Fibroblast of skin of right biceps (primary cell): ENCODE measurements around the gene ACBD6.

Source experiments
- DNase-seq: peaks from one replicate; pipeline ENCODE4 v3.0.0-alpha.2; 2013

The ACBD6 gene

GRCh38 chr1:180366371-180367068 is 135.9 kb downstream of the ACBD6 start:
- peak; percentile 39 for DNase-seq

DNA sequence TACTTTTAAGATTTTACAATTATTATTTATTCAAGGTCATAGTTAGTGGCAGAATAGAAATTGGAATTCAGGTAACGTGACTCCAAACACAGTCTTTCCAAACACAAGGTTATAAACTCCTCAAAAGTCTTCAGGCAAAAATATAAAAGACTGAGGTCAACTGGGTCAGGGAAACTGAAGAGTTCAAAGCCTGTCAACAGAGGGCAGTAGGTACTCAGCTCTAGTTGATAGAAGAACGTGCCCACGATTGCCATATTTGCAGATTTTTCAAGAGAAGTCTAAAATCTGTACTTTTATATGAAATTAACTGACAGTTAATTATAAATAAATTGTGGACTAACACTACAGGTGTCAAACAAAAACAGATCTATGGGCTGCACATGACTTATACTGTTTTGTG is 137.3 kb downstream of the ACBD6 start:
- no peak for DNase-seq

GRCh38 chr1:180363246-180363995 is 139.0 kb downstream of the ACBD6 start:
- DNase-seq = no peak

DNA sequence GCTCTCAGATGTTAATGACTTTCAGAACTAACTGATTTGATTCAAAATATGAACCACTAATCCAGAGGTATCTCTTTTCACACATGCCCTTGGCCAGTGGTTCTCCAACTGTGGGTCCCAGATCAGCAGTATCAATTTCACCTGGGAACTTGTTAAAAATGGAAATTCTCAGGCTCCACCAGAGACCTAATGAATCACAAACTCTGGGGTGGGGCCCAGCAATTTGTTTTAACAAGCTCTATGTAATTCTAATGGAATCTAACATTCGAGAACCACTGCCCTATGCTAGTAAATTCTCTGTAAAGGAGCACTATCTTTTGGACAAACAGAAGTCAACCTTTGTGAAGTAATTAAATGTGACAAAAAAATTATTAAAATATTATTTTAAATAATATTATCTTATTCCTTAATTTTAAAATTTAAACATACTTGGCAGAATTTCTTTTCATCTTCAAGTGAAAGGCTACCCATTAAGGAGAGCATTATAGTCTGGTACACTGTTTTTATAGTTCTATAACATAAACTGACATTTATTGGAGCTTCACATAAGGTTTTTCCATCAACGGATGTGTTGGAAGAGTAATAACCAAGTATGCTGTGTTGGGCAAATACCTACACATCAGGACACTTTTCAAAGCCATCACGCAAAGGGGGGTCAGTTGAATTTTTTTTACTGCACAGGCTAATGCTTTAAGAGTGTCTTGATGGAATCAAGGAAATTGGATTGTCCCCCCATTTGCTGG is 141.9 kb downstream of the ACBD6 start:
- DNase-seq = peak; percentile 42

DNA sequence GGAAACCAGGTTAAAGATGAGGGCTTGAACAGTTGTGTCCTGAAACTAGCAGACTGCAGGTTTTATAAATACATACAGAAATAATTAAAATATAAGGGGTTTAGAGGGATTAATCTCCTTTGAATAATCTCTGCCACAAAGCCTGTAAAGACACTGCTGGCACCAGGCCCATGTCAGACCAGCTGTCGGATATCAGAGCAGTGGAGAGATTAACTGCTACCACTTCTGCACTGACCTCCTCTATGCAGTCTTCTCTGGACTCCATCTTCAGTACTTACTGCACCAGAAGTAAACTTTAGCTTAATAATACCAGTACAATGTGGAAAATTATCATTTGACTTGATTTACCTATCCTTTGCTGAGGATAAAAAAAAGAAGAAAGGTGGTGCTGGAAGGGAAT is 143.7 kb downstream of the ACBD6 start:
- no peak for DNase-seq

- no peak for DNase-seq
Observed at GRCh38 chr1:180353945-180354344, 148.4 kb downstream of the ACBD6 start.

- no peak for DNase-seq
Observed at GRCh38 chr1:180352588-180352987, 149.8 kb downstream of the ACBD6 start.

DNA sequence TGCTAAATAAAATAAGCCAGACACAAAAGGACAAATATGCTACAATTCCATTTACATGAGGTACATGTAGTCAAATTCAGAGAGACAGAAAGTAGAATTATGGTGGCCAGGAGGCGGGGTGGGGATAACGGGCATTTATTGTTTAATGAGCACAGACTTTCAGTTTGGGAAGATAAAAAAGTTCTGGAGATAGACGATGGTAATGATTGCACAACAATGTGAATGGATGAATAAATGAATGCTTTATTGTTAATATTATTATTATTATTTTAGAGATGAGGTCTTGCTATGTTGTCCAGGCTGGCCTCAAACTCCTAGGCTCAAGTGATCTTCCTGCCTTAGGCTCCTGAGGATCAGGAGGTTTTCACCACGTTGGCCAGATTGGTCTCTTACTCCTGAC is 150.4 kb downstream of the ACBD6 start:
- DNase-seq = no peak

DNA sequence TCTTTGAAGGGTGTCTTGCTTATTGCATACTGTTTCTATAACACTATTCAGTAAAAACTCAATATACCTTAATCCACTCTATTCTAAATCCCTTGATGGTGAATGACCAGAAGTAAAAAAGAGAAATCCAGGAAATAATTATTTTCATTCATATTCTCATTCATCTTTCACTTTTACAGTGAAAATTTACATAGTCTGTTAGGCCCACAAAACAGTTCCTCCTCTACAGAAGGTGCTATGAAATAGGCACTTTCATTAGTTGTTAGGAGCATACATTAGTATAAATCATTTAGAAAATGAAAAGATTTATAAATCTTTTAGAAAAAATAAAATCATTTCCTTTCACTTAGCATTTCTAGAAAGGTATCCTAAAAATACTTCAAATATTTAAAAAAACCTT is 157.2 kb downstream of the ACBD6 start:
- DNase-seq = no peak

GRCh38 chr1:180343921-180344769 is 158.2 kb downstream of the ACBD6 start:
- DNase-seq = peak; percentile 41

DNA sequence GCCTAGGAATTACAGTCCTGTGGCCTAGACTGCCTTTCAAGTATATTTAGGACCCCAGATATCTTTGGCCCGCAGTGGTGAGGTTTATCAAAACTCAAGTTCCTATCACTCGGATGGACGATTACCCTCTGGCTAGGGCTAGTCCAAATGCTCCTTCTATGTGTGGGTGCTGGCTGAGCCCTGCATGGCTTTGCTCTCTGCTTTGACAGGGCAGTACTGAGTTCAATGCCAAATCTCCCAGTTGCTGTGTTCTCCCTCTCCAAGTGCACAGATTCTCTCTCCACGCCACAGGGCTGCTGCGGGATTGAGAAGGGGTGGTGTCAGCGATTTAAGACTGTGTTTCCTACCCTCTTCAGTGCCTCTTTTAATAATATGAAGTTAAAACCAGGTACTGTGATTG is 175.3 kb downstream of the ACBD6 start:
- no peak for DNase-seq

- peak; percentile 52 for DNase-seq
Observed at GRCh38 chr1:180312926-180313325, 189.5 kb downstream of the ACBD6 start.

- DNase-seq = peak; percentile 72
Observed at GRCh38 chr1:180311011-180311730, 191.2 kb downstream of the ACBD6 start.

DNA sequence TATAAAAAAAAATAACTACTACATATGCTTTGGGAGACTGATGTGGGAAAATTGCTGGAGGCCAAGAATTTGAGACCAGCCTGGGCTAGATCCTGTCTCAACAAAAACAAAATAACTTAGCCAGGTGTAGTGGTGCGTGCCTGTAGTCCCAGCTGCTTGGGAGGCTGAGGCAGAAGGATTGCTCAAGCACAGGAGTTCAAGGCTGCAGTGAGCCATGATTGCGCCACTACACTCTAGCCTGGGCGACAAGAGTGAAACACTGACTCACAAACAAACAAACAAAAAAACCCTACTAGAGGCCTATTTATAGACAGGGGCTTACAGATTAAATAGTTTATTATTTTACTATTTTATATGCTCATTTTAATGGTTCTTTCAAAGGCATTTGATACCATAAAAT is 192.3 kb downstream of the ACBD6 start:
- peak; percentile 10 for DNase-seq

DNA sequence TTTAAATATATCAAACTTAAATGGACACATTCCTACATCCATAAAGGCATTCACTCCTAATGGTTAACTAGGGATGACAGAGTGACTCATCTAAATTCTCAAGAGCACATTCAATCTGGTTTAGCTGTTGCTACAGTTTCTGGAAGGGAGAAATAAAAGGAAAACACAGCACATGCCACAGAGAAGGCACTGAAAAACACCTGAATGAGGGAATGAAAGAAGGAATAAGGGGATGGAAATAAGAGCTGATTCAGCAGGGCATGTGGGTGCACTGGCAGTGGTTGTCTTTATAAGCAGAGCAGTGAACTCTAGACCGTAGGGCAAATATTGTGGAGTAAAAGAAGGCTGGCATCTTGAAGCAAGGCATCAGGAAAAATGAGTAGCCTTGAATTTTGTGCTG is 193.0 kb downstream of the ACBD6 start:
- peak; percentile 75 for DNase-seq

- peak; percentile 56 for DNase-seq
Observed at GRCh38 chr1:180301135-180301742, 201.1 kb downstream of the ACBD6 start.

DNA sequence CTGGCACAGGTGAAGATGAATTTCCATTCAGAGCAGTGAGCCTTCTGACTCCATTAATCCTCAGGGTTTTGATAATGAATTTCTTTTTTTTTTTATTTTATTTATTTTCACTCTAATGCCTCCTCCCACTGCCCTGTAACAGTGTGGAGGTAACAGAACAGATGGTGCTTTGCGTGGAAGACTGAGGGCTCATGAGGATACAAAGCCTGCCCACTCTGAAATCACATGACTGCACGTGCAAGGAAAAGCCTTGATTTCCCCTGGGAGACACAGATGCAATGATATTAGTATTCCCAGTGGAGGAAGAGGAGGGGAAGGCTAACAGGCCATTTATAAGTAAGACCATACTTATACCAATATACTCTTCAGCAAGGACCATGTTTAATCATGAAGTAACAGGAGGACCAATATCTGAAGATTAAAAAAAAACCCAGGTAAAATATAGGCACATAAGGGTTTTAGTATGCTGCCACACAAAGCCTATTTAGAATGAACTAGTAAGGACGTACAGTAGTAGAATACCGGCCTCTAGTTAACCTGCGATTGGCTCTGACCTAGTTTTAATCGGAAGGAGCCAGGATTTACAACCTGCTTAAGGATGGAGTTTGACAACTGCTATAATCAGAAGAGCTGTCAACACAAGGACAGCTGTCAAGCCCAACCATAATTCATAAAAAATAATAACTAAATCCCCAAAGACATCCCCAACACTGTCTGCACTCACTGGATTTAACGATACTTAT is 202.7 kb downstream of the ACBD6 start:
- no peak for DNase-seq

DNA sequence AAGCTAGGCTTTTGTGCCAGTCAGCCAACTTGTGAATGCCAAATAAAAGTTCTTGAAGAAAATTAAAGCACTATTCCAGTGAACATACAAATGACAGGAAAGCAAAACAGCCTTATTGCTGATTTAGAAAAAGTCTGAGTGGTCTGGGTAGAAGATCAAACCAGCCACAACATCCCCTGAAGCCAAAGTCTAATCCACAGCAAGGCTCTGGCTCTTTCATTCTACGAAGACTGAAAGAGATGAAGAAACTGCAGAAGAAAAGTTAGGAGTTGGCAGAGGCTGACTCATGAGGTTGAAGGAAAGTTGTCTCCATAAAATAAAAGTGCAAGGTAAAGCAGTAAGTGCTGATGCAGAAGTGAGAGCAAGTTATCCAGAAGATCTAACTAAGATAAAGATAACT is 206.4 kb downstream of the ACBD6 start:
- DNase-seq = no peak

GRCh38 chr1:180294711-180295110 is 207.7 kb downstream of the ACBD6 start:
- no peak for DNase-seq

DNA sequence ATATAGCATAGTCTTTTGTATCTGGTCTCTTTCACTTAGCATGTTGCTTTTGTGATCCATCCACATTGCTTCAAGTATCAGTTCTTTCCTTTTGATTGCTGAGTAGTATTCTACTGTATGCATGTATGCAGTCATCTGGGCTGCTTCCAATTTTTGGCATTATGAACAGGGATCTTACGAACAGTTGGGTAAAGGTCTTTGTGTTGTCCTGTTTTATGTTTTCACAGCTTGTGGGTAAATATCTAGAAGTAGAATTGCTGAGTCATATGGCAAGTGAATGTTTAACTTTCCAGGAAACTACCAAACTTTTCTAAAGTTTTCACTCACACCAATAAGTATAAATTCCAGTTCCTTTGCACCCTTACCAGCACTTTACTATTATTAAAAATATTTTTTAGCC is 211.4 kb downstream of the ACBD6 start:
- DNase-seq = no peak
